HG03025 (cell line): ENCODE results near the gene KCNJ11.

Source experiments
- ATAC-seq: cut with Tn5 transposase; IDR thresholded peaks from one replicate; pipeline ENCODE4 v1.9.1; 2021; ENCODE audit warnings: mild to moderate bottlenecking, moderate library complexity; ENCODE audit not compliant: unreplicated experiment, low FRiP score

The KCNJ11 gene

DNA sequence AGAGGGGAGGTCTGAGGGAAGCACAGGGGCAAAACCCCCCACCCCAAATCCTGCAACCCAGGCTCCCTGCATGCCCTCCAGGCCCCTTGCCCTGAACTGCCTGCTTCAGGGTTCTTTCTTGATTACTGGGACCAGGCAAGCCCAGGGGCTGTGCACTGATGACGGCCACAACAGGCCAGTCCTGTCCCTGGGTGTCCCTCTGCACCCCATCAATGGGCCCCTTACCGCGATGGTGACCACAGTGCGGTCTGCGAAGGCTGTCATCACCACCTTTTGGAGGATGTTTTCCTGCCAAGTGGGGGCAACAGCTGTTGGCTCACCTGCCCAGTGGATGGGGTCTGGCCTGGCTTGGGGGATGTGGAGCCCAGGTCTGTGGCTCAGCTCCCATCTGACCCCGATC lies 5.0 kb upstream of the KCNJ11 start:
- no peak for ATAC-seq

DNA sequence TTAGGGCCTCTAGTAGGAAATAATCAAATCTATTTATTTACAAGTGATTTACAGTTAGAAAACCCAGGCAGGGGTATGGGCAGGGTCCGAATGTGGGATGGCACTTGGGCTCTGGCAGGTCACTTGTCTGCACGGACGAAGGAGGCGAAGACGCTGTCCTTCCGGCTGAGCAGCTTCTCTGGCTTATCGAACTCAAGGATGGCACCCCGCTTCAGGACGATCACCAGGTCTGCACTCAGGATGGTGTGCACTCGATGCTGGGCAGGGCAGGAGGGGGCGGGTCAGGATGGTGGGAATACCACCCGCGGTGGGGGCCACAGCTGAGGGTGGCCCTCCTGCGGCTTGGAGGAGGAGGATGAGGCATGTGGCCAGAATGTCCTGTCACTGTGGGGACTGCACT lies 4.4 kb upstream of the KCNJ11 start:
- ATAC-seq = no peak

DNA sequence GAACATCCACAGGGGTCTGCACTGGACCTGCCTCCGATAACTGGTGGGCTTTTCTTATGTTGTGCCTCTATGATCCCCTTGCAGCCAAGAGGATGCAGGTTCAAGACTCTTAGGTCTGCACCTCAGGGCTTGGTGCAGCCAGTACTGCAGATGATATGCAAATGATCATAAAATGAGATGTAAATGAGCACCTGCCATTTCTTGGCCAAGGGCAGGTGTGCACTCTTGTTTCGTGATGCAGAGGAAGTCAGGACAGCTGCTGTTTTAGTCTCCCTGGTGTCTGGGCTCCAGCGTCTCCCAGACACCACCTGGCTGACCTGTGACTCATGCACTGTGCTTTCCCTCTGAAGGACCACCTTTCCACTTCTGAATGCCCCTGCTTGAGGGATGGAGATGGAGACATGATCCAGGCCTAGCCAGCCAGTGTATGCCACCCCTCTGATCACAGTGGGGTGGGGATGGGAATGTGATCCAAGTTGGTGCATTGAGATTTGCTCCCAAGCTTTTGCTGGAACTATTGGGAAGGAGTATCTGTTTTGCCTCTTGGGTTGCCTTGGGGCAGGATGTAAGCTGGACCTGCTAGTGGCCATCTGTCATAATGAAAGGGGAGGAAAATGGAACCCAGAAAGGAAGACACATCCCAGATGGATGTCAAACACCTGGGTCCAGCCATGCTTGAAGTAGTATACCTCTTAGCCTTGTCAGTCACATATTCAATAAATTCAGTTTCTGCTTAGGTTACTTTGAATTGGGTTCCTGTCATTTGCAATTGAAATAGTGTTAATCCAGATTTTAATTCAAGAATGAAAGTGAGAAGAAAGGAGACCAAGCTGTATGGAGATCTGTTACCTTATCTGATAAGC lies 3.3 kb upstream of the KCNJ11 start:
- ATAC-seq = no peak

DNA sequence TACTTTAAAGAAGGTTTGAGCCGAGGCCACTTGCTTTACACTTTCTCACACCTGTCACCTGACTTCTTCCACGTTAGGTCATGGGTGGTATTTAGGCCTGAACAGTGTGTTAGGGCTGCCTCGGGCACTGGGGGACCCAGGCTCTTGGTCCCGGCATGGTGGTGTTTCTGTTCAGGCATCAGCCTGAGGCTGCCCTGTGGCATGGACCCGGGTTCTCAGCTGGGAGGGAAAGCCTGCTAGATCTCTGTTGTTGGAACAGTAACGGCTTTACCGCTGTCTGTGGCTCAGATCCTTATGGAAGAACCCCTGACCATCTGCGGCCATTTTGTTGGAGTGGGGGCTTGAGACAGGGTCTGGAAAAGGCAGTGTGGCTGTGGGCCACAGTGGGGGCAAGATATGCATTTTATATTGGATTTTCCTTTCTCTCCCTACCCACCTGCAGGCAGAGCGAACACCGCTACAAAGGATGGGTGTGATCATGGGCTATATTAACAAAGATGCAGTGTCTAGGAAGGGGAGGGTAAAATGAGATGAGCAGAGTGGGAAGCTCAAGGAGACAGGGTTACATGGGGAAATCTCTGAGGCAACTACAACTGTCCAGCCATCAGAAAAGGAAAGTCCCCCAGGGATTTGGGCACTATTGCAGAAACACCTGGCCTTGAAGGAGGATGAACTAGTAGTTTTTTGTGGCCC lies 1.6 kb upstream of the KCNJ11 start:
- no peak for ATAC-seq

DNA sequence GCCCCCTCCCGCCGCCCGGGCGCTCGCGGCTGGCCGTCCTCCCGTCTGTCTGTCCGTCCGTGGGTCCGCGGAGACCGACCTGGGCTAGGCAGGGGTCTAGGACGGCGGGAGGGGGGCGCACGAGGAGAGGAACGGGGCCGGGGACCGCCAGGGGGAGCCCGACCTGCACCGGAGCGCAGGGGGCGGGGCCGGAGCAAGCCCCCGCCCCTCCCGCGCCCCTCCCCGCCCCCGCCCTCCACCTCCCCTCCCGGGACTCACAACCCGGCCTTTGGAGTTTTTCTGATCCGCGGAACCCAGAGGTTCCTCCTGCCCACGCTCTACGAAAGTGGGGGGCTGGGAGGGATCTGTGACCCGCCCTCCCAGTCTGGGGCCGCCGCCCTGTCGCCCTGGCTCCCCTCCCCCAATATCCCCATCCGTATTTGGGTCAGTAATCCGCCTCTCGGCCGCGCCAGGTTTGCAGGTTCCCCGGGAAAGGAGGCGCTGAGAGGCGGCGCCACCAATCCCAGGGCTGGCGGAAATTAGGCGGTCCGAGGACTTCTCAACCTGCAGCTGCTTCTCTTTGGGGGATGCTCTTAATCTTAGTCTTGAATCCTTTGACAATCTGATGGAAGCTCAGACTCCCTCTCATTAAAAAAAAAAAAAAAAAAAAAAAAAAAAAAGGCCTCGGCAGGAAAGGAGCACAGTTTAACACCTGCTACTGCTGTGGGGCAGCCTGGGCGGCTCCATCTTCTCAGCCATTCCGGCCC lies 925 bp upstream of the KCNJ11 start:
- ATAC-seq = no peak

DNA sequence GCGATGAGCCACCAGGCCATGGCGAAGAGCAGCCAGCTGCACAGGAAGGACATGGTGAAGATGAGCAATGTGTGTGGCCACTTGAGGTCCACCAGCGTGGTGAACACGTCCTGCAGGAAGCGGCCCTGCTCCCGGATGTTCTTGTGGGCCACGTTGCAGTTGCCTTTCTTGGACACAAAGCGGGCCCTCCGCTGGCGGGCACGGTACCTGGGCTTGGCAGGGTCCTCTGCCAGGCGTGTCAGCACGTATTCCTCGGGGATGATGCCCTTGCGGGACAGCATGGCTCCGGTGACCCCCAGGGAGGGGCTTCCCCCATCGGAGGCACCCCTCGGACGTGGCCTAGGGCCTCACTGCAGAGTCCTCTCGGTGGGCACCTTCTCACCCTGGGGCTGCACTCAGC lies 648 bp downstream of the KCNJ11 start:
- ATAC-seq = no peak

DNA sequence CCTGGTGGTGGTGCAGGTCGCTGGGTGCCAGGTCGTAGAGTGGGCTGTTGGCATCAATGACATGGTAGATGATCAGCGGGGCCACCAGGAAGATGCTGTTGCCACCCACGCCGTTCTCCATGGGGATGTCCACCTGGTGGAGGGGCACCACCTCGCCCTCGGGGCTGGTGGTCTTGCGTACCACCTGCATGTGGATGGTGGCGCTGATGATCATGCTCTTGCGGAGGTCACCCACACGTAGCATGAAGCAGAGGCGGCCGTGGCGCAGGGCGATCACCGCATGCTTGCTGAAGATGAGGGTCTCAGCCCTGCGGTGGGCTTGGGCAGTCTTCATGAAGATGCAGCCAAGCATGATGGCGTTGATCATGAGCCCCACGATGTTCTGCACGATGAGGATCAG lies 1.2 kb downstream of the KCNJ11 start:
- ATAC-seq = no peak

DNA sequence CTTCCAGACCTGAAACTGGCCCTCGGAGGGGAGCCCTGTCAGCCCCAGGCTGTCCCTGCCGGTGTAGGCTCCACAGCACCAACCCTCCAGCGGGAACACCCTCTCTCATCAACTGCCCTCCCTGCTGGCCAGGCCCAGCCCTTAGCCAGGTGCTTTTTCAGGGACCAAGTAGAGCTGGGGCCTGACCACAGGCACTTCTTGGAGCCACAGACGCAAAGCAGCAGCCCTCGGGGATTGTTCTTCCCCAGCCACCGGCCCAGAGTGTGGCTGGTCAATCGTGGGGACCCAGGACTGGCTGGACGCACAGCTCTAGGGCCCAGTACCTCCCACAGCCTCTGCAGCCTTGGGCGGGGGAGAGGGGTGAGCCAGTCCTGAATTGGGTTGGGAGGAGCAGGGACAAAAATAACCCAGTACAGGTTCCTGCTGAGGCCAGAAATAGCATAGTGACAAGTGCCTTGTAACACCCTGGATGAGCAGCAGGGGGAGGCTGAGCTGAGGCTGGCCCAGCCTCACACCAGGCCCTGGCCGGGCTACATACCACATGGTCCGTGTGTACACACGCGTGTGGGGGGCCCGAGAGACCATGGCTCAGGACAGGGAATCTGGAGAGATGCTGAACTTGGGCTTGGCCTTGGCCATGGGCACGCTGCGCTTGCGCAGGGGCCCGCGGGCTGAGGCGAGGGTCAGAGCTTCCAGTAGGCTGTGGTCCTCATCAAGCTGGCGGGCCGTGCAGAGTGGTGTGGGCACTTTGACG lies 2.0 kb downstream of the KCNJ11 start:
- ATAC-seq = peak; percentile 56

DNA sequence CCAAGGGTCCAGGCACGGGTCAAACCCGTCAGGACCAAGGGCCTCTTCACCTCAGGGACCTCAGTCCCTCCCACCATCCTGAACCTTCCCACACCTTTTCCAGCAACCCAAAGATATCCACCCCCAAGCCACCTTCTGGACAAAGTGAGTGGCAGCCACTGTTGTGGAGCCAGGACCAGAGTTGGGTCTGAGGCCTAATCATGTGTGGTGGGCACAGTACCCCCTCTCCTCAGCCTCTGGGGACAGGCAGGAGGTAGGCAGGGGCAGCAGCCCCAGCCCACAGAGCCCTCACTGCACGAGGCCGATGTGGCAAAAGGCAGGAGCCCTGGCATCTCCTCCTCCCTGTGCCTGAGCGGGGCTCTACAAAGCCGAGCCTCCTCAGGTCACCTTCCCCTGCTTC lies 2.5 kb downstream of the KCNJ11 start:
- no peak for ATAC-seq

DNA sequence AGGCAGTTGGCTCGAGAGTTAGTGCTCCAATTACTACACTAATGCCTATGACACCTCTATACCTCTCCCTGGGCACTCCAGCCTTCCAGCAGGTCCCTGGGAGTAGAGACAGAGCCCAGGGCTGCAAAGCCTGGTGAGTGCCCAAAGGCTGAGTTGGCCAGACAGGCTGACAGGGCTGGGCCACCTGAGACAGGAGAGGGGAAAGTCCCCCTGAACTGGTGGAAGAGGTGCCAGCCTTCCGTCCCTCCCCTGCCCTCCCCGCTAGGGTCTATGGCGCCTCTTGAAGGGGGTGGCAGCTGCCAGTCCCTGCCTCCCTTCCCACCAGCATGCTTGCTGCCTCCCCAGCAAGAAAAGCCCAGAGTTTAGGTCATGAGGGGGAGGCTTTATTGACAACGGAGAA lies 3.0 kb downstream of the KCNJ11 start:
- ATAC-seq = no peak

DNA sequence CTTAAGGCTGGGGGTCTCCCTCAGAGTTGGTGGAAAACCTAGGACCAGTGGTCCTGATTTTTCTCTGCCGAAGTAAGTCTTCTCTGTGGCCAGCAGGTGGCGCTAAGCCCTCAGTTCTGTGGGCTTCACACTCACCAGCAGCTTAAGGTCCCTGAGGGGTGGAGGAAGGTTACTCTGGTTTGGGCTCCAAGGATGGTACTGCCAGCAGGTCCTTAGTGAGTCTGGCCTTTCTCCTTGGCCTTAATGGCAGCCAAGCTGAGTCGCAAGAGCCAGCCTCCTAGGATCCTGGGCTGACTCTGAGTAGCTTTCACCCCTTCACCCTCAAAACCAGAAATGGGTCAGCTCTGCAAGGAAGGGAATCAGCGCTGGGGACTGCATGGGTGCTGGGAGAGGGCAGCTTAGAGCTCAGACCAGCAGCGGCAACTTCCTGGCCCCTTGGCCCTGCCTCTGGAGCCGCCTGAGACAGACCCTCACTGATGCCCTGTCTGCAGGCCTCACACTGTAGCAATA lies 4.4 kb downstream of the KCNJ11 start:
- no peak for ATAC-seq

DNA sequence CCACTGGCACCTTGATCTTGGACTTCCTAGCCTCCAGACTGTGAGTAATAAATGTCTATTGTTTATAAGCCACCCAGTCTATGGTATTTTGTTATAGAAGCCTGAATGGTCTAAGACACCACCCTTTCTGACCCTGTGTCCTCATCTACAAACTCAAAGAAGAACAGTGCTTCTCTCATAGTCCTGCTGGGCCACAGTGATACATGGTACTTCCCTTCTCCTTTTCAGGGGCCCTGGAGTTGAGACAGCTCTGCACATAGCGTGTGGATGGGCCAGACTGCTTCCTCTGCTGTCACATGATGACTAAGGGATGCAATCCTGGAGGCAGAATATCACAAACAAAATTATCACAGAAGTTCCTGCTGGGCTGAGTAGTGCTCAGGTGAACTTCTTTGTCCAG lies 5.0 kb downstream of the KCNJ11 start:
- ATAC-seq = no peak

DNA sequence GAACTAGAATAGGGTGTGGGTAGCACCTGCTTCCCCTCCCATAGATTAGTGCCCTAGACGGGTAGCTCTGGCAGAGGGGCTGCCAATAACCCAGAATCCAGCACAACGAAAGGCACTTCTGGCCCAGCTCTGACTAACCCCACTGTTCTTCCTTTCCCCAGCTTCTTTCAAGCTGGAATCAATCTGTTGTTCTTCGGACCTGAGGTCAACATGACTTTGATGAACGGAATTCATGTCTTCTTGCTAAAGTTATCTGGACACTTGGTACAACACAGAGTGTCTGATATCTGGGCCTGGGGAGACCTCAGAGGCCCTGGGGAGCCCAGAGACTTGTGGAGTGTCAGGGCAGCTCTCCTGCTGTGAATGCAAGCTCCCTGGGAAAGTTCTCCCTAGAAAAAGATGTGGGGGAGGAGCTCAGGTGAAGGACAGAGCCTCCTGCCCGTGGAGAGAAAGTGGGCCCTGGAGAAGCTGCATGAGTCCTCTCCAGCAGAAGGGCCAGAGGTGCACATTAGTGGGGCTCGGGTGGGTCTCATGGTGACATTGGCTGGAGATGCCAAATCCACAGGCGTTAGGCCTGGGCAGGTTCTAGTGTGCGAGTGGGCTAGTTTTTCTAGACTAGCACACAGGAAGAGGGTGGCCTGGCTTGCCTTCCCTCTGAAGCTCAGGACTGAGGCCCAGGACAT lies 6.3 kb downstream of the KCNJ11 start:
- ATAC-seq = no peak

DNA sequence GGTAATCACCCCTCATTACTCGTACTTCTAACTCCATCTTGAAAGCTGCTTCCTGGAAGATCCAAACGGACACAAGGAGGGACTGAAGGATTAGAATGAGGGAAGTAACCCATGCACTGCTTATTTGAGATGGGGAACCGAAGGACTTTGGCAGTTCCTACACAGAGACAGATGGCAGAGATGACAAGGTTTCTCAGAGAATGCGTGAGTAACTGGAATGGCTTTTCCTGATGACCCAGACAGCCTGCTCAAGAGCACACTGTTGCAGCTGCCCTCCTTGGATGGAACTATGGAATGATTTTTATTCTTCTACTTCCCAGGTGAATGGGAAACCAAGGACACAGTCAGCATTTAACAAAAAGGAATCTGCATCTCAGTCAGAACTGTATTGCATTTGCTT lies 7.3 kb downstream of the KCNJ11 start:
- ATAC-seq = no peak

DNA sequence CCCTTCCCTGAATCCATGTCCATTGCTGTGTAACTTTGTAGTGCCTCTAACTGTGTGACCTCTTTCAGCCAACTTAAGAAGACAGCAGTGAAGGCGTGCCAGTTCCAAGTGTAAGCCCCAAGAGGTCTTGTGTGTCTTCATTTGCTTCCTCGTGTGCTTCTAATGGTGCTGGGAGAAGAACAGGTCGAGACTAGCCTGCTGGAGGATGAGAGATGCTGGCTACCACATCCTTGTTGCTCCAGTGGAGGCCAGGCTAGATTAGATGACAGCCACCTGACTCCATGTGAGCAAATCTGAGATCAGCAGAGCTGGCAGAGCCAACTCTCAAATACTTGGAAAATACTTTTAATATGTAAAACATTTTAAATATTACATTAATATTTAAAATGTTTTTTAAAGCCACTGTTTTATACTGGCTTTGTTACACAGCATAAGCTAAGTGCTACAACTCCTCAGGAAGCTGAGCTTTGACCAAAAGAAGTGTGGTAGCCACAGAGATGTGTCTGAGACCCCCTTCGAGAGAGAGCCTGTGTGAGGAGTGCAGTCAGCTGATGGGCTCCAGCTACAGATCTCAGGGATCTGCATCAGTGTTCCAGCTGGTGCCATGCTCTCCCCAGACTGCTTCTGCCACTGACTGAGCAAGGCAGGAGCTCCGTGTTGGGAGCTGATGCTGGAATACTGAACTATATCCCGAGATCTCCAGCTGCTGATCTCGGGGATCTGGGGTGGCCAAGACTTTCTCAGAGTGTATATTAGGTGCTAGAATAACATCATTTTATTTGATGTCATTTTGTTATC lies 8.9 kb downstream of the KCNJ11 start:
- ATAC-seq = no peak

DNA sequence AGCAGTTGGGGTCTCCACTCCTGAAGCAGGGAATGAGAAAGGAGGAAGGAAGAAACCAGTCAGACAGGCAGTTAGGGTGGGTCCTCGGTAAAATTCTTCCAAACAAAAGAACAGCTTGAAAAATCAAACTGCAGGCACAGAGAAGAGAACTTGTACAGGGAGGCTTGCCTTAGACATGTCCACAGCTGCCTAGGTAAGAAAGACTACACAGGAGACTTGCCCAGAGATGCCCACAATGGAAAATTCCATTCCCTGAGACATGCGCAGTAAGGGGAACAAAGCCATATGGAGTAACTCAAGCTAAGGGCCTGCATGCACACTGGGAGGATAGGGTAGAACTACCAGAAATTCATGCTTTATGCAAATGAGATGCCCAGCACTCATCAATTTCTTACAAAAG lies 9.8 kb downstream of the KCNJ11 start:
- ATAC-seq = no peak

DNA sequence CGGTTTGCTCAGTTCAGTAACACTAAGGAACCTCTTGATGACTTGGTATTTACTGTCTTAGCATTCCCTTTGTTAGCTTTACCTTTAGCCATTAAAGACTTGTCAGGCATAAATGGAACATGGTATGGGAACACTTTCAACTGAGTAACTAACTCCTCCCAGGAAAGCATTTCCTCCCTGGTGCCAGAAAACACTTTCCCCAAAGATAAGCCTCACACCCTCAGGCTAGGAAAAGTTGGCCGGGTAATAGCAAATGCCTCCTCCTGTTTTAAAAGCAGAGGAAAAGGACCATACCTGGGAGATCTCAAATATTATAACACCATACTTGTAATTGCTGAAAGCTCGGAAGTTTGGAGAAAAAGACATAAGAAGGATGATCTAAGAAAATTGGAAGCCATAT lies 12.0 kb downstream of the KCNJ11 start:
- ATAC-seq = no peak

DNA sequence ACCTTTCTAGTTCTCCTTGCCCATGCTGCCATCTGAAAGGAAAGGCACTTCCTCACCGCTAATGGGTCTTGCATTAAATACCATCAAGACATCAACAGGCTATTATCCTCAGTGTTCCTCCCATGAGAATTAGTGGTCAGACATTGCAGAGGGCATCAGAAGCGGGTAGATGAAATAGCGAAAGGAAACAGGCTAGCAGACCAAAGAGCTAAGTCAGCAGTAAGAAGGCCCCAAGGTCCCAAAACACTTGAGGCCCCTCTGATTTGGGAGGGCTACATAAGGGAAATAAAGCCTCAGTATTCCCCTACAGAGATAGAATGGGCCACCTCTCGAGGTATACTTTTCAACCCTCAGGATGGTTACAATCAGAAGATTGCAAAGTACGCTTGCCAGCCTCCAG lies 12.9 kb downstream of the KCNJ11 start:
- ATAC-seq = no peak

DNA sequence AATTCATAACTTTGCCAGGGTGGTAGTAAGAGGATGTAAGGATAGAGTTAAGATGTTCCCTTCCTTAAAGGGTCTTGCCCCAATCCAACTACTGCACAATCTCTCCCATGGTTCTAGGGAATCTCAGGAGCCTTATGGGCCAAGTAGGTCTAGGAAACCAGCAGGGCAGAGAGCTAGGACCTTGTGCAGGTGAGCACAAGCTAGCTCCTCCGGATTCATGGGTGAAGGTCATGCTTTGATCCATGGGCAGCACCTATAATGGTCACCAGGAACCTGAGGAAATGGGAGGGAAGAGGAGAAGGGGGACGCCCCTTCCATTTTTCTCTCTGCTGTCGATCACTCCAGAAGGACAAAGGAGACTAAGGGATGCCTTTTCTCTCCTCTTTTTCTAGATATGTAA lies 16.8 kb downstream of the KCNJ11 start:
- no peak for ATAC-seq
